Endothelial cell of umbilical vein (primary cell): ENCODE measurements around the gene HES3. TPM values are rescaled to one million over a fixed set of nuclear protein-coding genes. Genes with fewer than 3 reads are reported as not detected.

ENCODE experiments used
- BruUV-seq: library from RNA; stranded (reverse); fragments of 400-500 nt; replicated peaks from 2 replicates; lab custom pipeline; 2021; lab: Mats Ljungman, UMichigan
- CTCF ChIA-PET: fragments of 300-600, 350-600 bp; sonication (Branson Sonifier 250); formaldehyde crosslinking; loops from one replicate; lab custom pipeline; 2021; ENCODE audit warnings: antibody characterized with exemption, inconsistent platforms; lab: Charles Lee
- POLR2A ChIA-PET: fragments of 300-600, 350-600 bp; sonication (Branson Sonifier 250); formaldehyde crosslinking; loops from one replicate; lab custom pipeline; 2021; ENCODE audit warnings: antibody characterized with exemption, inconsistent platforms; lab: Charles Lee
- DNase-seq: peaks from one replicate; pipeline ENCODE4 v3.0.0-alpha.2; 2011; ENCODE audit warnings: low read depth, low spot score
- FAIRE-seq: peaks from 2 replicates; lab custom pipeline; 2011; peaks lifted over from hg19 to GRCh38; lab: Jason Lieb, UNC
- H2AFZ ChIP-seq: 2 replicates; pipeline ENCODE4 v1.6.0; 2012; ENCODE audit warnings: low read depth, low read length, control low read depth, inconsistent platforms
- H3K27ac ChIP-seq: 2 replicates; pipeline ENCODE4 v1.5.1; 2011; ENCODE audit warnings: low read depth, mild to moderate bottlenecking, control low read depth, low read length, moderate library complexity; ENCODE audit not compliant: insufficient read depth
- H3K27me3 ChIP-seq, 2 experiments: 2 replicates each; pipeline versions ENCODE4 v1.6.0 to v1.6.1; 2011; ENCODE audit warnings: low read length in 2 of 2, mixed read lengths in 1 of 2; ENCODE audit not compliant: control insufficient read depth in 2 of 2, insufficient read depth in 2 of 2
- H3K36me3 ChIP-seq, 2 experiments: 2 replicates in 1 of 2; 3 replicates in 1 of 2; pipeline ENCODE4 v1.5.1; 2011; ENCODE audit warnings: low read length in 2 of 2, mild to moderate bottlenecking in 1 of 2, moderate library complexity in 1 of 2; ENCODE audit not compliant: control insufficient read depth in 2 of 2, insufficient read depth in 2 of 2; ENCODE audit errors: extremely low read depth in 1 of 2
- H3K4me1 ChIP-seq: 3 replicates; pipeline ENCODE4 v1.5.1; 2011; ENCODE audit warnings: mild to moderate bottlenecking, low read length; ENCODE audit not compliant: control insufficient read depth, insufficient read depth; ENCODE audit errors: extremely low read depth
- H3K4me2 ChIP-seq: 2 replicates; pipeline ENCODE4 v1.6.1; 2011; ENCODE audit warnings: low read length, control low read depth, mixed read lengths; ENCODE audit not compliant: insufficient read depth
- H3K4me3 ChIP-seq, 3 experiments: fragments of 200-600 bp in 1 of 3; sonication (generic), shearing (Covaris generic) in 1 of 3; replicated peaks in 1 of 3; 2 replicates each; pipeline ENCODE4 v1.5.1; 2011 to 2016; ENCODE audit warnings: control low read depth in 3 of 3, low read length in 3 of 3, mild to moderate bottlenecking in 2 of 3, inconsistent platforms in 1 of 3, low read depth in 1 of 3, moderate library complexity in 1 of 3; ENCODE audit not compliant: insufficient read depth in 1 of 3
- H3K79me2 ChIP-seq: 2 replicates; pipeline ENCODE4 v1.6.0; 2012; ENCODE audit warnings: low read length, inconsistent platforms; ENCODE audit not compliant: control insufficient read depth, insufficient read depth
- H3K9ac ChIP-seq: replicated peaks from 2 replicates; pipeline ENCODE3; 2011; ENCODE audit warnings: low read length, control low read depth; ENCODE audit not compliant: insufficient read depth; ENCODE audit errors: extremely low read depth
- H3K9me1 ChIP-seq: replicated peaks from 3 replicates; pipeline ENCODE4 v1.6.0; 2011; ENCODE audit warnings: mild to moderate bottlenecking, low read length; ENCODE audit not compliant: control insufficient read depth, insufficient read depth; ENCODE audit errors: extremely low read depth
- H3K9me3 ChIP-seq: replicated peaks from 2 replicates; pipeline ENCODE4 v1.5.1; 2012; ENCODE audit warnings: low read length, inconsistent platforms; ENCODE audit not compliant: control insufficient read depth, insufficient read depth
- H4K20me1 ChIP-seq: replicated peaks from 2 replicates; pipeline ENCODE3; 2011; ENCODE audit warnings: mild to moderate bottlenecking, low read length; ENCODE audit not compliant: control insufficient read depth, insufficient read depth; ENCODE audit errors: extremely low read depth
- CTCF ChIP-seq, 2 donors: IDR thresholded peaks; 1 replicate in 1 of 2; 2 replicates in 1 of 2; pipeline ENCODE4 v1.5.1; 2011; ENCODE audit warnings: low read length in 2 of 2, mild to moderate bottlenecking in 2 of 2, moderate library complexity in 2 of 2, control low read depth in 1 of 2, inconsistent platforms in 1 of 2, low read depth in 1 of 2; ENCODE audit not compliant: insufficient read depth in 1 of 2; ENCODE audit errors: extremely low read depth in 1 of 2
- MAX ChIP-seq: IDR thresholded peaks from 2 replicates; pipeline ENCODE4 v1.6.1; 2011; ENCODE audit not compliant: insufficient read depth, insufficient read length
- MYC ChIP-seq: IDR thresholded peaks from one replicate; pipeline ENCODE4 v1.6.1; 2011; ENCODE audit warnings: mild to moderate bottlenecking, low read depth, low read length
- POLR2A ChIP-seq: IDR thresholded peaks from 2 replicates; pipeline ENCODE4 v1.6.1; 2012; ENCODE audit warnings: low read depth, mild to moderate bottlenecking, control low read depth, low read length
- POLR2AphosphoS5 ChIP-seq: IDR thresholded peaks from 2 replicates; pipeline ENCODE4 v1.6.1; 2012; ENCODE audit warnings: low read depth, mild to moderate bottlenecking, control low read depth, low read length, moderate library complexity; ENCODE audit not compliant: insufficient read depth
- dilution Hi-C: fragments of 300-500 bp; cut with MboI; formaldehyde crosslinking; loops from one replicate; pipeline ENCODE4 v1.15.0; 2019; ENCODE audit warnings: low sequenced_read_pairs; ENCODE audit not compliant: extremely low pct_ligation_motif_present
- intact Hi-C: fragments of 100-400 bp; cut with micrococcal nuclease; formaldehyde crosslinking; loops from one replicate; pipeline ENCODE4 v1.10.0; 2022
- polyA plus RNA-seq, 4 experiments: library from polyadenylated mRNA; depleted of rRNA in 3 of 4; stranded (reverse) in 3 of 4; unstranded in 1 of 4; fragments of >200 nt; gene quantifications; 2 replicates each; pipeline versions ENCODE4 v1.2.1 to v1.2.3, GENCODE V29; 2011 to 2012; ENCODE audit warnings: missing spikeins in 1 of 4
- total RNA-seq: library from RNA; stranded (reverse); gene quantifications from 2 replicates; pipeline ENCODE4 v1.2.3, GENCODE V29; 2021

The HES3 gene
- total and polyA plus RNA-seq, 2 donors (not counting 3 experiments of a cell fraction or from before 2014, with no cell fraction given) = not detected

GRCh38 chr1:6199298-6200187 lies 44.4 kb upstream of the HES3 start, which contains the start of gene RPL22:
Gene RPL22, minus strand, starts transcription at chr1:6199595. Its CDS starts 22 bp downstream, at chr1:6199573.
- intact Hi-C loops (loop anchor here (1.0 to 2.0 kb wide), 4 partner anchors 19 to 207 kb away; partner anchors contain the start of genes CHD5 and NPHP4), dilution Hi-C loops (no loop called here)
- ChIA-PET POLR2A (interaction anchor here (0.6 kb wide), 1 partner anchor 574 kb away, joined by 9 read pairs; no protein-coding TSS in a partner anchor), CTCF (interaction anchor here (1.2 to 2.0 kb wide), 6 partner anchors 8 to 91 kb away, joined by 3 to 7 read pairs (median 6); partner anchors contain the start of gene ICMT)
- Histone ChIP-seq H3K9me3 (no peaks in the 10 kb centered on the region), H3K9ac (peak within 1 kb of the TSS; percentile 96), H3K27ac (peak within 1 kb of the TSS; percentile 66), H3K27me3 (no peaks in the 10 kb centered on the region), H3K79me2 (peaks cover 41% of the 10 kb centered on the region), H2AFZ (peak within 1 kb of the TSS; percentile 92), H3K4me2 (peak within 1 kb of the TSS; percentile 94), H3K4me3 (peak within 1 kb of the TSS; percentile 78 to 90 (median 82)), H3K4me1 (peaks cover 17% of the 10 kb centered on the region), H4K20me1 (no peaks in the 10 kb centered on the region), H3K36me3 (peaks cover 3 to 6% of the 10 kb centered on the region in 2 experiments), H3K9me1 (no peaks in the 10 kb centered on the region)
- peak; percentile 98 for DNase-seq
- BruUV-seq = TSS peak; percentile 60
- peak; percentile 98 for FAIRE-seq
- TF ChIP-seq CTCF (IDR thresholded peaks at IDR 0.05; ENCODE audit: extremely low read depth in 1 of 2, insufficient read depth in 1 of 2, low read depth in 1 of 2, low read length in 2 of 2) = no peak
- peak; percentile 85 for TF ChIP-seq POLR2A
- TF ChIP-seq MYC = peak; percentile 56
- peak; percentile 84 for TF ChIP-seq POLR2AphosphoS5
- peak; percentile 77 for TF ChIP-seq MAX
